Measurements from ENCODE around the gene KRAS.

GRCh38 chr12:25250744-25251730 lies at the start of gene KRAS:
- no peak for TF ChIP-seq EHMT2 (IDR thresholded peaks at IDR 0.05; ENCODE audit: borderline replicate concordance, low read depth, low read length)
- no peak for TF ChIP-seq SETDB1 (CRISPR knock-in tag; IDR thresholded peaks at IDR 0.05; ENCODE audit: borderline replicate concordance)
- no peak for TF ChIP-seq STAT5B (CRISPR knock-in tag; IDR thresholded peaks at IDR 0.05)
- TF ChIP-seq POLR2AphosphoS2 (IDR thresholded peaks at IDR 0.05; ENCODE audit: low read depth, low read length) = peak; percentile 96
- no peak for TF ChIP-seq JUN (CRISPR knock-in tag; IDR thresholded peaks at IDR 0.05)
- TF ChIP-seq, protein P1, sequence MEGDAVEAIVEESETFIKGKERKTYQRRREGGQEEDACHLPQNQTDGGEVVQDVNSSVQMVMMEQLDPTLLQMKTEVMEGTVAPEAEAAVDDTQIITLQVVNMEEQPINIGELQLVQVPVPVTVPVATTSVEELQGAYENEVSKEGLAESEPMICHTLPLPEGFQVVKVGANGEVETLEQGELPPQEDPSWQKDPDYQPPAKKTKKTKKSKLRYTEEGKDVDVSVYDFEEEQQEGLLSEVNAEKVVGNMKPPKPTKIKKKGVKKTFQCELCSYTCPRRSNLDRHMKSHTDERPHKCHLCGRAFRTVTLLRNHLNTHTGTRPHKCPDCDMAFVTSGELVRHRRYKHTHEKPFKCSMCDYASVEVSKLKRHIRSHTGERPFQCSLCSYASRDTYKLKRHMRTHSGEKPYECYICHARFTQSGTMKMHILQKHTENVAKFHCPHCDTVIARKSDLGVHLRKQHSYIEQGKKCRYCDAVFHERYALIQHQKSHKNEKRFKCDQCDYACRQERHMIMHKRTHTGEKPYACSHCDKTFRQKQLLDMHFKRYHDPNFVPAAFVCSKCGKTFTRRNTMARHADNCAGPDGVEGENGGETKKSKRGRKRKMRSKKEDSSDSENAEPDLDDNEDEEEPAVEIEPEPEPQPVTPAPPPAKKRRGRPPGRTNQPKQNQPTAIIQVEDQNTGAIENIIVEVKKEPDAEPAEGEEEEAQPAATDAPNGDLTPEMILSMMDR (CRISPR knock-in tag; IDR thresholded peaks at IDR 0.05) = no peak
- no peak for TF ChIP-seq LBX2 (CRISPR knock-in tag; IDR thresholded peaks at IDR 0.05; ENCODE audit: borderline replicate concordance)
- no peak for TF ChIP-seq EP300 (IDR thresholded peaks at IDR 0.05; ENCODE audit: low read depth in 2 of 2, low read length in 2 of 2)
- TF ChIP-seq EP300 (CRISPR knock-in tag; IDR thresholded peaks at IDR 0.05; ENCODE audit: borderline replicate concordance) = no peak
- TF ChIP-seq RNF2 (conservative IDR thresholded peaks at IDR 0.05; ENCODE audit: low read depth) = no peak
- TF ChIP-seq, protein P2, sequence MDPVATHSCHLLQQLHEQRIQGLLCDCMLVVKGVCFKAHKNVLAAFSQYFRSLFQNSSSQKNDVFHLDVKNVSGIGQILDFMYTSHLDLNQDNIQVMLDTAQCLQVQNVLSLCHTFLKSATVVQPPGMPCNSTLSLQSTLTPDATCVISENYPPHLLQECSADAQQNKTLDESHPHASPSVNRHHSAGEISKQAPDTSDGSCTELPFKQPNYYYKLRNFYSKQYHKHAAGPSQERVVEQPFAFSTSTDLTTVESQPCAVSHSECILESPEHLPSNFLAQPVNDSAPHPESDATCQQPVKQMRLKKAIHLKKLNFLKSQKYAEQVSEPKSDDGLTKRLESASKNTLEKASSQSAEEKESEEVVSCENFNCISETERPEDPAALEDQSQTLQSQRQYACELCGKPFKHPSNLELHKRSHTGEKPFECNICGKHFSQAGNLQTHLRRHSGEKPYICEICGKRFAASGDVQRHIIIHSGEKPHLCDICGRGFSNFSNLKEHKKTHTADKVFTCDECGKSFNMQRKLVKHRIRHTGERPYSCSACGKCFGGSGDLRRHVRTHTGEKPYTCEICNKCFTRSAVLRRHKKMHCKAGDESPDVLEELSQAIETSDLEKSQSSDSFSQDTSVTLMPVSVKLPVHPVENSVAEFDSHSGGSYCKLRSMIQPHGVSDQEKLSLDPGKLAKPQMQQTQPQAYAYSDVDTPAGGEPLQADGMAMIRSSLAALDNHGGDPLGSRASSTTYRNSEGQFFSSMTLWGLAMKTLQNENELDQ (CRISPR knock-in tag; IDR thresholded peaks at IDR 0.05; ENCODE audit: borderline replicate concordance) = no peak
- TF ChIP-seq ZNF333 (CRISPR knock-in tag; IDR thresholded peaks at IDR 0.05; ENCODE audit: borderline replicate concordance) = no peak
- TF ChIP-seq PHF8 (CRISPR knock-in tag; IDR thresholded peaks at IDR 0.05) = peak; percentile 42; the same call in 1 of the 2 replicates
- TF ChIP-seq ZSCAN30 (CRISPR knock-in tag; IDR thresholded peaks at IDR 0.05) = no peak
- TF ChIP-seq MAZ (IDR thresholded peaks at IDR 0.05; ENCODE audit: borderline replicate concordance, low read depth, low read length) = peak; percentile 91
- TF ChIP-seq MAZ (CRISPR knock-in tag; IDR thresholded peaks at IDR 0.05; ENCODE audit: low read depth) = peak; percentile 92
